VCaP (cell line): ENCODE measurements around the gene MLPH.

Experiments
- H3K27ac ChIP-seq: fragments of 450-650 bp; 2 replicates; pipeline ENCODE4 v1.5.1; 2017
- TF ChIP-seq, protein P1 (sequence below): fragments of 450-650 bp; conservative IDR thresholded peaks from 2 replicates; pipeline ENCODE4 v1.5.1; 2017; ENCODE audit warnings: mild to moderate bottlenecking, moderate library complexity

Gene MLPH

DNA sequence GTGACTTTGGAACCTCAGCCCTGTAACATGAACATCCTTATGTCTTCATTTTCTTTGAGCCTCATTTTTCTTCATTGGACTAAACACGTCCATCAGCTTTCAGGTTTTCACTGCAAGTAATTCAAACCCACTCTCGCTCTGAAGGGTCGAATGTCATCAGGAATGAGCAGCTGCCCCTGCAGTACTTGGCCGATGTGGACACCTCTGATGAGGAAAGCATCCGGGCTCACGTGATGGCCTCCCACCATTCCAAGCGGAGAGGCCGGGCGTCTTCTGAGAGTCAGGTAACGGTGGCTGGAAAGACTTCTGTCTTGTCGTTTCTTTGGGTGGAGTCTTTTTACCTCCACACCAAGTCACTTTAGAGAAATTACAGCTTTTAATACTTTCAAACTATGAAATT is 40.2 kb downstream of the MLPH start:
- TF ChIP-seq, protein P1, sequence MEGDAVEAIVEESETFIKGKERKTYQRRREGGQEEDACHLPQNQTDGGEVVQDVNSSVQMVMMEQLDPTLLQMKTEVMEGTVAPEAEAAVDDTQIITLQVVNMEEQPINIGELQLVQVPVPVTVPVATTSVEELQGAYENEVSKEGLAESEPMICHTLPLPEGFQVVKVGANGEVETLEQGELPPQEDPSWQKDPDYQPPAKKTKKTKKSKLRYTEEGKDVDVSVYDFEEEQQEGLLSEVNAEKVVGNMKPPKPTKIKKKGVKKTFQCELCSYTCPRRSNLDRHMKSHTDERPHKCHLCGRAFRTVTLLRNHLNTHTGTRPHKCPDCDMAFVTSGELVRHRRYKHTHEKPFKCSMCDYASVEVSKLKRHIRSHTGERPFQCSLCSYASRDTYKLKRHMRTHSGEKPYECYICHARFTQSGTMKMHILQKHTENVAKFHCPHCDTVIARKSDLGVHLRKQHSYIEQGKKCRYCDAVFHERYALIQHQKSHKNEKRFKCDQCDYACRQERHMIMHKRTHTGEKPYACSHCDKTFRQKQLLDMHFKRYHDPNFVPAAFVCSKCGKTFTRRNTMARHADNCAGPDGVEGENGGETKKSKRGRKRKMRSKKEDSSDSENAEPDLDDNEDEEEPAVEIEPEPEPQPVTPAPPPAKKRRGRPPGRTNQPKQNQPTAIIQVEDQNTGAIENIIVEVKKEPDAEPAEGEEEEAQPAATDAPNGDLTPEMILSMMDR: no peak
- no peak overlapping the region for H3K27ac ChIP-seq

DNA sequence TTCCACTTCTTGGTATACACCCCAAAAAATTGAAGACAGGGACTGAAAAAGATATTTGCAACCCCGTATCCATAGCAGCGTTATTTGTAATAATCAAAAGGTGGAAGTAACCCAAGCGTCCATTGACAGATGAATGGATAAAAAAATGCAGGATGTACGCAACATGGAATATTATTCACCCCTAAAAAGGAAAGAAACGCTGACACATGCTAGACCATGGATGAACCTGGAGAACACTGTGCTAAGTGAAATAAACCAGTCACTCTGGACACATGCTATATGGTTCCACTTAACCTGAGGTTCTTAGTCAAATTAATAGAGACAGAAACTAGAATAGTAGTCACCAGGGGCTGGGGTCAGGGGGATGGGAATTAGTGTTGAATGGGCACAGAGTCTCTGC is 40.7 kb downstream of the MLPH start:
- H3K27ac ChIP-seq: no peak overlapping the region
- TF ChIP-seq, protein P1: no peak

DNA sequence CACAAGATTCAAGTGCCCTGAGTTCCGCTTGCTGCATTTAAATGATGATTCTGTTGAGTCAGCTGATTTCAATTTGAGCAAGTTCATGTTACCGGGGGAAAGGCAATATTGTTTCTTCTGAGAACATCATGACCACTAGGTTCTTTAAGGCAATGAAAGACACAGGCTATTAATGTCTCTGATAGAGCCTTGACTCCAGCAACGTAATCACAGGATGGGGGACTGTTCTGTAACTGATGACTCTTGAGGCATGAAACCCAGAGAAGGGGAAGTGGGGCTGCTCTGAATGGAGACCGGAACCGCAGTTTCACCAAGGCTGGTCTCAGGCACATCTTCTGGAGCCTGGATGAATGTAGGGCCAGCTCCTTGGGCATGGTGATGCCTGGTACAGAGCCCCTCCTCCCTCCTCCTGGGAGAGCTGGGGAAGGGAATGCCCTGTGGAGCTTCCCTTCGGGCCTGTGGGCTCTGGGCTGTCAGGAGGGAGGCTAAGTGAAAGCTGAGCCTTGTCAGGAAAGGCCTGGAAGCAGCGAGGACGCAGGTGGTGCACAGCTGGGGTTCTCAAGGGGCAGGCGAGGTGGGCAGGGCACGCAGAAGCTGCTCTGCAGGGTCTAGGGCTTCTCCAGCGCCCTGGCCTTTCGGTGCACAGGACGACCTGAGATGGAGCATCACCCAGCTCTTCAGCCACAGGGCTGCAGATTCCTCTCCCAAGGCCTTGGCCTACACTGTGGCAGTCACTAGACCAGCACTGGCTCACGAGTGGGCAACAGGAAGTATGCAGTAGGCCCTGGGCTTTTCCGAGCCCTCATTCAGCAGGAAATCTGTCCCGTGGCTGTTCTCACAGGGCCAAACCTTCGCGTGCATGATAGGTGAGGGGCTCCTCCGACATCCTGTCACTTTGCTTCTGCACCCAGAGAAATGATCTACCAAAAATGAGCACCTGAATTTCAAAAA is 42.7 kb downstream of the MLPH start:
- no peak overlapping the region for H3K27ac ChIP-seq
- TF ChIP-seq, protein P1: no peak

DNA sequence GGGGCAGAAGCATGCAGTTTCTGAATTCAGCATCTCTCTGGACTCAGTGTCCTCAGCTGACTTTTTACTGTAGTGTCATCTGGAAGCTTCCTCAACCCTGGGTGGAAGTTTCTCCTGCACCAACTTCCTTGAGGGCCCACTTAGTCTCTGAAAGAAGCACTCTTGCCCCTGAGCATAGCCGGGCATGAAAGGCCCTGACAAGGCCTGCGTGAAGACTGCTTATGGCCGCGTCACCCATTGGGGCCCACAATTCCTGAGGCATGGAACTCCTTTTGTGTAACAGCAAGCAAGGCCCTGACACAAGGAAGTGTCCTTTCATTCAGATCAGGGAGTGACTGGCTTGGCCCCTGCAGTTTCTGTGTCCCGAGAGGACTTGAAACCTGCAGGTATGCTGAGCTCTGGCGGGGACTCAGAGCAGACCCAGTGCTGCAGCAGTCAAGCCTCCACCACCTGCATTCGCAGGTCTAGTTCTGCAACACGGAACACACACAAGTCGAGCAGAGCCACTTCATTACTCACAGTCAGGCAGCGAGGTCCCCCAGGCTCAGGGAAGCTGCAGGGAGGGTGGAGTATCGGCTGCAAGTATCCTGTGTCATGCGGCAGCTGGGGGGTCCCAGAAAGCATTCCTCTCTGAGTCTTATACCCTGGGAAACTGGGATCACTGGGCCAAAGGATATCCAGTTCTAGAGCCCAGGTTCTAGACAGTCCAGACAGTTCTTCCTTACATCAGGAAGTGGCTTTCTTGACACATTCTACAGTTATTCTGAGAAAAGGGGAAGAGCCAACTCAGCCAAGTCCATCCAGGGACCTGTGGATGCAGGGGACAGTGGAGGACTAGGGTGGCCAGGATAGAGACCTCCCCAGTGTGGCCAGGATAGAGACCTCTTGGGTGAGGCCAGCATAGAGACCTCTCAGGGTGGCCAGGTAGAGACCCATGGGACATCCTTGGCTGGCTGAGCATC is 43.7 kb downstream of the MLPH start:
- no peak overlapping the region for H3K27ac ChIP-seq
- TF ChIP-seq, protein P1: no peak

DNA sequence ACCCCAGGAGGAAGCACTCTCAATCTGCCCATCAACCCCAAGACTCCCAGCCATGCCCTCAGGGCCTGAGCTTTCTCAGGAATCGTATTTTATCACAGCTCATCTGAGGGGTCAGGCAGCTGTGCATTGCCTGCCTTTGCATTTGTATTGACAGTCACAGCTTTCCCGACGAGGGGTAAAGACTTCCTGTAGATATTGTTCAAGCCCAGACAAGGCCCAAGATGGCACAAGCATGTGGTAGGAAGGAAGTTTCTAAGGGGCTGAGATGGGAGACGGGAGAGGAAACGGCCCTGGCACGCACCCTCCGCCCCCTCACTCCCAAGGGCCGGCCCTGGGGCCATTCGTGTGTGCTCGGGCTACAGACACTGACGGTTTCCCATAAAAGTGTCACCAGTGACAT is 45.1 kb downstream of the MLPH start:
- TF ChIP-seq, protein P1: no peak
- no peak overlapping the region for H3K27ac ChIP-seq

DNA sequence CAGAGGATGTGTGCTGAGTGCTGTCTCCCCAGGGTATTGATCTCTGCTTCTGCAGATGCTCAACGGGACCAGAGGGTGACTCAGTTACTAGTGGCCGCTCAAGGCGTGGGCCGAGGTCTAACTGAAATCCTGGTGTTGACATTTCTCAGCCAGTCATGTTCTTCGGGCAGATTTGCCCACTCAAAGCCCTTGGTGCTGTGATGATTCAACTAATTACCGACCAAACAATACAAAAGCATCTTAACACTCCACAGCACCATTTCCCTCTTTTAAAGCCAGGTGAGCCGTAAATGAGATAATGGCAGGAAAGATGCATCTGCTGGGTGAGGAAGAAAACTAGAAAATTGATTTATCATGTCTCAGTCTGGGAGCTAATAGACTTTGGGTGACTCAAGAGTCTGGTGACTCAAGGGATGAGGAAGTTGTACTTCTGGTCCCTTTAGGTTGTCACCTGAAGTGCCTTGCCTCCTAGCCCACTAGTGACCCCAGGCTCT is 46.7 kb downstream of the MLPH start:
- TF ChIP-seq, protein P1: no peak
- H3K27ac ChIP-seq: no peak overlapping the region

DNA sequence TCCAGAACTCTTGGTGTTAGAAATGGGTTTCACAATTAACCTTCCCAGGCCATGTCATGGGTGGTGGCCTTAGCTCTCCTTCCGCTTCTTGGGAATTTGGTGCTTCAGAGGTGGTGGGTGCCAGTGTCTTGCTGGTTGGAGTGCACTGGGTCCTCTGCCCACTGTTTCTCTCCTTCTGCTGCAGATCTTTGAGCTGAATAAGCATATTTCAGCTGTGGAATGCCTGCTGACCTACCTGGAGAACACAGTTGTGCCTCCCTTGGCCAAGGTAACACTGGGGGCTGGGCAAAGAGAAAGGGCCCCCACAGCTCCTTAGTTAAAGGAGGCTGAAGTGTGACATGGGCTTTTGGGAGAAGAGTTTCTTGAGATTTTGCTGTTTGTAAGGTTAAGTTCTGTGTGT is 47.3 kb downstream of the MLPH start:
- TF ChIP-seq, protein P1: no peak
- H3K27ac ChIP-seq: no peak overlapping the region
